WI38 (cell line): ENCODE measurements around the gene MRTFA.

Source experiments
- H3K4me3 ChIP-seq: 2 replicates; pipeline ENCODE4 v1.5.1; 2011; ENCODE audit warnings: low read depth, mild to moderate bottlenecking, control low read depth, low read length
- TF ChIP-seq, protein P1 (sequence below): IDR thresholded peaks from 2 replicates; pipeline ENCODE4 v1.5.1; 2012; ENCODE audit warnings: low read depth, mild to moderate bottlenecking, control low read depth, low read length

MRTFA gene

DNA sequence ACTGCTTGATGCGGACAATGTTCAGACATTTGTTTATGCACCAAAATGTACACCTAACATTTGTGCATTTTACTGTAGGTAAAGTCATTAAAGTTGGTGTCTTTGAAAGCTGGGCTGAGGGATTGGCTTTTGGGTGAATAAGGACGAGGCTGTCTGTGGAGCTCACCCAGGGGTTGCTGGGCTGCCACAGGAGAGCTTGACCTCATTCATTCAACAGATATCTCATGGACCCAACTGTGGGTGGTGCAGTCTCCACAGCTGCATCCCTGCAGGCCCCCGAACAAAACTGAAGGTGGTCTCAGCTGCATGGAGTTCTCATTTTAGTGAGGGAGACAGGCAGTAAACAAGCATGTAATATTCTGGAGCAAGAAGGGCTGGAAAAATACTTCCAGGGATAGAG lies 233.4 kb downstream of the MRTFA start:
- TF ChIP-seq, protein P1, sequence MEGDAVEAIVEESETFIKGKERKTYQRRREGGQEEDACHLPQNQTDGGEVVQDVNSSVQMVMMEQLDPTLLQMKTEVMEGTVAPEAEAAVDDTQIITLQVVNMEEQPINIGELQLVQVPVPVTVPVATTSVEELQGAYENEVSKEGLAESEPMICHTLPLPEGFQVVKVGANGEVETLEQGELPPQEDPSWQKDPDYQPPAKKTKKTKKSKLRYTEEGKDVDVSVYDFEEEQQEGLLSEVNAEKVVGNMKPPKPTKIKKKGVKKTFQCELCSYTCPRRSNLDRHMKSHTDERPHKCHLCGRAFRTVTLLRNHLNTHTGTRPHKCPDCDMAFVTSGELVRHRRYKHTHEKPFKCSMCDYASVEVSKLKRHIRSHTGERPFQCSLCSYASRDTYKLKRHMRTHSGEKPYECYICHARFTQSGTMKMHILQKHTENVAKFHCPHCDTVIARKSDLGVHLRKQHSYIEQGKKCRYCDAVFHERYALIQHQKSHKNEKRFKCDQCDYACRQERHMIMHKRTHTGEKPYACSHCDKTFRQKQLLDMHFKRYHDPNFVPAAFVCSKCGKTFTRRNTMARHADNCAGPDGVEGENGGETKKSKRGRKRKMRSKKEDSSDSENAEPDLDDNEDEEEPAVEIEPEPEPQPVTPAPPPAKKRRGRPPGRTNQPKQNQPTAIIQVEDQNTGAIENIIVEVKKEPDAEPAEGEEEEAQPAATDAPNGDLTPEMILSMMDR, result no peak
- H3K4me3 ChIP-seq, result no peak overlapping the region

DNA sequence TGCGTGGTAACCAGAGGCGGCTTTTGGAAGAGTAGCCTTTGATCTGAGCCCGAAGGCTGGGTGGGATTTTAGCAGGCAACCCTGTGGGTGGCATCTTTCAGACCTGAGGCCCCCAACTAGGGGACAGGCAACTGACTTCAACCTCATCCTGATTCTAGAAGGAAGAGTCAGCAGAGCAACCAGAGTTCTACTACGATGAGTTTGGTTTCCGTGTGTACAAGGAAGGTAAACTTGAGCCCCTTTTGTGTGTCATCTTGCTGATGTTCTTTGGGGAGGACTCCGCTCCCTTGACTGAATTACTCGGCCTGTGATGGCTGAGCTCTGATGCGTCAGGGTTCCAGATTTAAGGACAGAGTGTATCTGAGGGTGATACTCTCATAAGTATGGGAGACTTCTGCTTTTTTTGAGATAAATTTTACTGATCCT lies 234.5 kb downstream of the MRTFA start:
- no peak overlapping the region for H3K4me3 ChIP-seq
- TF ChIP-seq, protein P1, result no peak

DNA sequence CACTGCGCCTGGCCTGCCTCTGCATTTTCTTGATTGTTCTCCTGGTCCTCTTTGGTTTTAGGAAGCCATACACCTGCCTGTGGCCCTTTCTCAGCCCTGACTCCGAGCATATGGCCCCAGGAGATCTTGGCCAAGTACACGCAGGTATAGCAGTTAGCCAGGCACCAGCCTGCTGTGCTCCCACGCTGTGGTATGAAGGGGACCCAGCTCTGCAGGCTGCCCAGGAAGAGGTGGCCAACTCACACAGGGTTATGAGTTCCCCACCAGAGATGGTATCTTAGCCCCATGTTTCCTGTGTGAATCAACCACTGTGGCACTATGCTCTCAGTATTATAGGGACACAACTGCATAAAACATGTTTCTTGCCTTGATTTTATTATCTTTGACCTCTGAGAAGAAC lies 235.0 kb downstream of the MRTFA start:
- TF ChIP-seq, protein P1, result no peak
- H3K4me3 ChIP-seq, result no peak overlapping the region

DNA sequence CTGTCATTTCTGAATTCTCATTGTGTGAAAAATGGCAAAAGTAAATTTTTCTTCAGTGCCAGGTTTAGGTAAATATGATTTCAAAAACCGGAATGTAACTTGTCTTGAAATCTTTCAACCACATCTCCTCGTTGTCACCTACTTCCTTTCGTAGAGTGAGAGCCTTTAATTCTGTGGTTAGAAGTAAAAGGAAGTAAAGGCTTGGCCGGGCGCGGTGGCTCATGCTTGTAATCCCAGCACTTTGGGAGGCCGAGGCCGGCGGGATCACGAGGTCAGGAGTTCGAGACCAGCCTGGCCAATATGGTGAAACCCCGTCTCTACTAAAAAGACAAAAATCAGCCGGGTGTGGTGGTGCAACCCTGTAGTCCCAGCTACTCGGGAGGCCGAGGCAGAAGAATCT lies 236.4 kb downstream of the MRTFA start:
- no peak overlapping the region for H3K4me3 ChIP-seq
- TF ChIP-seq, protein P1, result no peak

DNA sequence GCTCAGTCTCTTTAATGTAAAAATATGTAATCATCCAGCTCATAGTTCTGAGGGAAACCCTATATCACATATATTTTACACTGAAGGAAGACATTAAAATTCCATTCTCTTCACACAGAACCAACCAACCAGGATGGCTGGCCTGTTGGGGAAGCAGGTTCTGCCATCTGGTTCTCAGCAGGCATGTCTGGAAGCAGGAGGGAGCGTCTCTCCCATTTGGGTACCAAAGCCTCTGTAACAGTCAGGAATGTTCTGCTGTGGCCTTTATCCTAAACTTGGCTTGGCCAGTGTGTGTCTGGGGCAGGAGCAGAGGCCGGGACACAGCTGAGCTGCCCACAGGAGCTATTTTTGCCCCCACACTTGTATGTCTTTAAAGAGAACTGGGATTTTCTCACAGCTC lies 236.9 kb downstream of the MRTFA start:
- no peak overlapping the region for H3K4me3 ChIP-seq
- TF ChIP-seq, protein P1, result no peak

DNA sequence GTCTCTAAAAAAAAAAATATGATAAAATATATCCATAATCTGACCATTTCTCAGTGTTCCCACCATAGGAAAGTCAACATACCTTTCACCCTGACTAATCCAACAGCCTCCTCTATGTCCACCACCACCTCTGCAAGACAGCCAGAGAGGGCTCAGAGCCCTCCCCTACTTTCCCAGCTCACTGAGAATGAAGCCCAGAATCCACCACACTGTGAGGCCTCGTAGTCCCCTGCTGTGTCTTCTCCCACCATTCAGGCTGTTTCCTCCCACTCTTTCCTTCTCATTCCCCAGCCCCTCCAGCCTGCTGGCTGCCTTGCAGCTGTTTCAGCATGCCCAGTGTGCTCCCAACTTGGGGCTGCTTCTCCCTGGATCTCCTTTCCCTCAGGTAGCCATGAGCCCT lies 239.1 kb downstream of the MRTFA start:
- H3K4me3 ChIP-seq, result no peak overlapping the region
- TF ChIP-seq, protein P1, result no peak

DNA sequence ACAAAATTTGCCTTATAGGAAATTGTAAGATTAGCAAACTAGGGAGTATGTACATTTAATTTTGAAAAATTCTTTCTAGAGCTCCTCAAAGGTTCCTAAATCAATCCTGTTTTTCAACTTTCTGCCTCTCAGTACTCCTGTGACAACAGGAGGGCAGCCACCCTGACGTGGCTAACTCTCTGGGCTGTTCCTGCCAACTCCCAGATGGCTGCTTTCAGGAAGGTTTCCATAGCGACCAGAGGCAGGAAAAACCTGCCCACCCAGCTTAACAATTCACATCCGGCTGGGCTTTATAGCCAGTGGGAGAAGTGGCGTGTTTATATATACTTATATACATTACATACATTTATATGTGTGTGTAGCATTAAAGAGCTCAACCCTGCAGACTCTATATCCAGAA lies 239.6 kb downstream of the MRTFA start:
- no peak overlapping the region for H3K4me3 ChIP-seq
- TF ChIP-seq, protein P1, result no peak
